Right atrium auricular region (tissue), 2 donors: ENCODE data around the gene PSMB10. TPM values are rescaled to one million over a fixed set of nuclear protein-coding genes. Genes with fewer than 3 reads are reported as not detected.

Experiments used
- DNase-seq: peaks from one replicate; pipeline ENCODE4 v3.0.0-alpha.2; 2019; ENCODE audit warnings: low spot score
- H3K27ac ChIP-seq, 2 donors: fragments of 200-600 bp; sonication (generic); 1 replicate in 1 of 2; 2 replicates in 1 of 2; pipeline ENCODE4 v1.5.1; 2016 to 2019
- H3K27me3 ChIP-seq, 2 donors: fragments of 200-600 bp; sonication (generic); one replicate each; pipeline versions ENCODE4 v1.5.1 to v1.6.0; 2017 to 2019
- H3K36me3 ChIP-seq: fragments of 200-600 bp; sonication (generic); one replicate; pipeline ENCODE4 v1.5.1; 2016
- H3K4me1 ChIP-seq, 2 donors: fragments of 200-600 bp; sonication (generic); one replicate each; pipeline versions ENCODE4 v1.5.1 to v1.6.0; 2017 to 2019
- H3K4me3 ChIP-seq, 2 donors: fragments of 200-600 bp; sonication (generic); 1 replicate in 1 of 2; 2 replicates in 1 of 2; pipeline ENCODE4 v1.5.1; 2017 to 2019; ENCODE audit warnings: mild to moderate bottlenecking in 1 of 2, moderate library complexity in 1 of 2
- H3K9me3 ChIP-seq, 2 donors: fragments of 200-600 bp; sonication (generic); one replicate each; pipeline ENCODE4 v1.5.1; 2019
- CTCF ChIP-seq, 2 donors: fragments of 200-600 bp; sonication (generic); IDR thresholded peaks; one replicate each; pipeline ENCODE4 v1.5.1; 2019; ENCODE audit warnings: antibody characterized with exemption in 2 of 2
- total RNA-seq, 2 donors: library from RNA; depleted of rRNA; stranded (reverse); fragments of >200 nt; gene quantifications; one replicate each; pipeline ENCODE4 v1.1.0, GENCODE V29; 2016

PSMB10 gene
- 10 to 100 TPM; 37.3 to 38.4 TPM for total RNA-seq

GRCh38 chr16:67936124-67936879 lies at the start of gene PSMB10:
Gene PSMB10, minus strand, starts transcription at chr16:67936850. Its CDS starts 101 bp downstream, at chr16:67936749.
- TF ChIP-seq CTCF (IDR thresholded peaks at IDR 0.05): no peak
- Histone ChIP-seq H3K27ac (peak within 1 kb of the TSS; percentile 87 to 88), H3K27me3 (no peaks in the 10 kb centered on the region), H3K4me1 (peaks cover 0 to 27% of the 10 kb centered on the region in 2 donors), H3K9me3 (no peaks in the 10 kb centered on the region), H3K36me3 (peaks cover 16% of the 10 kb centered on the region), H3K4me3 (peak within 1 kb of the TSS; percentile 66 to 81)
- no peak for DNase-seq

GRCh38 chr16:67982011-67982696 lies 45.5 kb upstream of the PSMB10 start:
- Histone ChIP-seq H3K27me3 (no peaks in the 10 kb centered on the region), H3K4me3 (no peak overlapping the region), H3K36me3 (no peaks in the 10 kb centered on the region), H3K9me3 (no peaks in the 10 kb centered on the region), H3K4me1 (peaks cover 0 to 21% of the 10 kb centered on the region in 2 donors), H3K27ac (no peak overlapping the region)
- no peak for TF ChIP-seq CTCF (IDR thresholded peaks at IDR 0.05)
- no peak for DNase-seq

- no peak for DNase-seq
- Histone ChIP-seq H3K27me3 (no peaks in the 10 kb centered on the region), H3K9me3 (no peaks in the 10 kb centered on the region), H3K36me3 (no peaks in the 10 kb centered on the region), H3K4me3 (no peak within 1 kb of the TSS), H3K27ac (no peak within 1 kb of the TSS), H3K4me1 (peaks cover 0 to 15% of the 10 kb centered on the region in 2 donors)
- no peak for TF ChIP-seq CTCF (IDR thresholded peaks at IDR 0.05)
These were observed 43.5 kb upstream of the PSMB10 start, which contains the start of gene DPEP3 for GRCh38 chr16:67979955-67980678. Gene DPEP3, minus strand, starts transcription at chr16:67980499. Its CDS starts 119 bp downstream, at chr16:67980380.

- Histone ChIP-seq H3K4me1 (no peaks in the 10 kb centered on the region), H3K9me3 (no peaks in the 10 kb centered on the region), H3K36me3 (no peaks in the 10 kb centered on the region), H3K27me3 (no peaks in the 10 kb centered on the region), H3K4me3 (no peak overlapping the region), H3K27ac (no peak overlapping the region)
- TF ChIP-seq CTCF (IDR thresholded peaks at IDR 0.05): no peak
- no peak for DNase-seq
These were observed 41.0 kb upstream of the PSMB10 start for GRCh38 chr16:67977469-67978227.

- DNase-seq: no peak
- no peak overlapping the region for H3K4me3 ChIP-seq
- H3K36me3 ChIP-seq: no peaks in the 10 kb centered on the region
- TF ChIP-seq CTCF (IDR thresholded peaks at IDR 0.05): no peak
- H3K27ac ChIP-seq: no peak overlapping the region
- H3K4me1 ChIP-seq: no peaks in the 10 kb centered on the region
- H3K27me3 ChIP-seq: no peaks in the 10 kb centered on the region
- no peaks in the 10 kb centered on the region for H3K9me3 ChIP-seq
These were observed 40.4 kb upstream of the PSMB10 start for GRCh38 chr16:67977005-67977404.
